ENCODE data around the gene GALNT4. TPM values are rescaled to one million over a fixed set of nuclear protein-coding genes. Genes with fewer than 3 reads are reported as not detected.

GALNT4 gene
- total and polyA plus RNA-seq, 9 of the 15 experiments (the other 6 are each of a cell fraction or from before 2014, with no cell fraction given) = 1.2 to 4.6 (median 3.4) TPM

DNA sequence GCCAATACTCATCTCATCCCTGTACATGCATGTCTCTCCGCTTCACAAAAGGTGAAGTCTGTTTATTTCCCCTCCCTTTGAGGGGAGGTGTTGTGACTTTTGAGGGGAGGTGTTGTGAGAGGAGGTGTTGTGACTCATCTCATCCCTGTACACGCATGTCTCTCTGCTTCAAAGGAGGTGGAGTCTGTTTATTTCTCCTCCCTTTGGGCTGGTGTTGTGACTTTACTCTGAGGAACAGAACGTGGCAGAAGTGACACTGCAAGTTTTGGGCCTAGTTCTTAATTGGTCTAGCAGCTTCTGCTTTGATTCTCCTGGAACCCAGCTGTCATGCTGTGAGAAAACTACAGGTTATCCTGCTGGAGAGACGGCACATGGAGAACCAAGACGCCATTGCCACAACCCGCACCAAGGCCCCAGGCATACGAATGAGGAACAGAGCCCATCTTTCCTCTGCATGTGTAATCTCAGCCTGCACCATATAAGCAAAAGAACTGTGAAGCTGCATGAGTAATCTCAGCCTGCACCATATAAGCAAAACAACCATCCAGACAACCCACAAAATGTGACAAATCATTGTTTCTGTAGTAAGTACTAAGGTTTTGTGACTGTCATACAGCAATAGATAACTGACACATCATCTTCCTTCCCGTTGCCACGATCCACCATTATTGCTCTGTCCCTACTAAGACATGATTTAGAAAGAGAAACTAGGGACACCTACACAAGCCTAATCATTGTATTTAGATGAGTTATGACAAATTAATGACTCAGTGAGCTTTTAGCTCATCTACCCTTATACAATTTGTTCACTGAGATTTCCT is 30.0 kb downstream of the GALNT4 start (continued):
- TF ChIP-seq ADNP (tag; IDR thresholded peaks at IDR 0.05) = no peak
- TF ChIP-seq TBL1XR1 (IDR thresholded peaks at IDR 0.05; ENCODE audit: low read length in 2 of 2) = no peak
- TF ChIP-seq, protein P1, sequence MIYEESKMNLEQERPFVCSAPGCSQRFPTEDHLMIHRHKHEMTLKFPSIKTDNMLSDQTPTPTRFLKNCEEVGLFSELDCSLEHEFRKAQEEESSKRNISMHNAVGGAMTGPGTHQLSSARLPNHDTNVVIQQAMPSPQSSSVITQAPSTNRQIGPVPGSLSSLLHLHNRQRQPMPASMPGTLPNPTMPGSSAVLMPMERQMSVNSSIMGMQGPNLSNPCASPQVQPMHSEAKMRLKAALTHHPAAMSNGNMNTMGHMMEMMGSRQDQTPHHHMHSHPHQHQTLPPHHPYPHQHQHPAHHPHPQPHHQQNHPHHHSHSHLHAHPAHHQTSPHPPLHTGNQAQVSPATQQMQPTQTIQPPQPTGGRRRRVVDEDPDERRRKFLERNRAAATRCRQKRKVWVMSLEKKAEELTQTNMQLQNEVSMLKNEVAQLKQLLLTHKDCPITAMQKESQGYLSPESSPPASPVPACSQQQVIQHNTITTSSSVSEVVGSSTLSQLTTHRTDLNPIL (CRISPR knock-in tag; IDR thresholded peaks at IDR 0.05) = no peak
- TF ChIP-seq, protein P2, sequence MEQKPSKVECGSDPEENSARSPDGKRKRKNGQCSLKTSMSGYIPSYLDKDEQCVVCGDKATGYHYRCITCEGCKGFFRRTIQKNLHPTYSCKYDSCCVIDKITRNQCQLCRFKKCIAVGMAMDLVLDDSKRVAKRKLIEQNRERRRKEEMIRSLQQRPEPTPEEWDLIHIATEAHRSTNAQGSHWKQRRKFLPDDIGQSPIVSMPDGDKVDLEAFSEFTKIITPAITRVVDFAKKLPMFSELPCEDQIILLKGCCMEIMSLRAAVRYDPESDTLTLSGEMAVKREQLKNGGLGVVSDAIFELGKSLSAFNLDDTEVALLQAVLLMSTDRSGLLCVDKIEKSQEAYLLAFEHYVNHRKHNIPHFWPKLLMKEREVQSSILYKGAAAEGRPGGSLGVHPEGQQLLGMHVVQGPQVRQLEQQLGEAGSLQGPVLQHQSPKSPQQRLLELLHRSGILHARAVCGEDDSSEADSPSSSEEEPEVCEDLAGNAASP (IDR thresholded peaks at IDR 0.05) = no peak
- TF ChIP-seq, protein P3, sequence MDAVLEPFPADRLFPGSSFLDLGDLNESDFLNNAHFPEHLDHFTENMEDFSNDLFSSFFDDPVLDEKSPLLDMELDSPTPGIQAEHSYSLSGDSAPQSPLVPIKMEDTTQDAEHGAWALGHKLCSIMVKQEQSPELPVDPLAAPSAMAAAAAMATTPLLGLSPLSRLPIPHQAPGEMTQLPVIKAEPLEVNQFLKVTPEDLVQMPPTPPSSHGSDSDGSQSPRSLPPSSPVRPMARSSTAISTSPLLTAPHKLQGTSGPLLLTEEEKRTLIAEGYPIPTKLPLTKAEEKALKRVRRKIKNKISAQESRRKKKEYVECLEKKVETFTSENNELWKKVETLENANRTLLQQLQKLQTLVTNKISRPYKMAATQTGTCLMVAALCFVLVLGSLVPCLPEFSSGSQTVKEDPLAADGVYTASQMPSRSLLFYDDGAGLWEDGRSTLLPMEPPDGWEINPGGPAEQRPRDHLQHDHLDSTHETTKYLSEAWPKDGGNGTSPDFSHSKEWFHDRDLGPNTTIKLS (IDR thresholded peaks at IDR 0.05; ENCODE audit: borderline replicate concordance, low read depth) = peak; percentile 47; the same call in 1 of the 2 replicates
- no peak for TF ChIP-seq ZNF146 (CRISPR knock-in tag; IDR thresholded peaks at IDR 0.05; ENCODE audit: unreplicated experiment)
- TF ChIP-seq MTF1 (CRISPR knock-in tag; IDR thresholded peaks at IDR 0.05; ENCODE audit: borderline replicate concordance) = no peak
- no peak for TF ChIP-seq CBX3 (IDR thresholded peaks at IDR 0.05; ENCODE audit: borderline replicate concordance in 1 of 2, low read length in 2 of 2)
- no peak for TF ChIP-seq ZNF3 (CRISPR knock-in tag; IDR thresholded peaks at IDR 0.05)
- no peak for TF ChIP-seq ZBTB7A (IDR thresholded peaks at IDR 0.05; ENCODE audit: borderline replicate concordance, control insufficient read depth, low read depth, low read length)
- TF ChIP-seq ZNF224 (CRISPR knock-in tag; IDR thresholded peaks at IDR 0.05) = no peak
- TF ChIP-seq, protein P4, sequence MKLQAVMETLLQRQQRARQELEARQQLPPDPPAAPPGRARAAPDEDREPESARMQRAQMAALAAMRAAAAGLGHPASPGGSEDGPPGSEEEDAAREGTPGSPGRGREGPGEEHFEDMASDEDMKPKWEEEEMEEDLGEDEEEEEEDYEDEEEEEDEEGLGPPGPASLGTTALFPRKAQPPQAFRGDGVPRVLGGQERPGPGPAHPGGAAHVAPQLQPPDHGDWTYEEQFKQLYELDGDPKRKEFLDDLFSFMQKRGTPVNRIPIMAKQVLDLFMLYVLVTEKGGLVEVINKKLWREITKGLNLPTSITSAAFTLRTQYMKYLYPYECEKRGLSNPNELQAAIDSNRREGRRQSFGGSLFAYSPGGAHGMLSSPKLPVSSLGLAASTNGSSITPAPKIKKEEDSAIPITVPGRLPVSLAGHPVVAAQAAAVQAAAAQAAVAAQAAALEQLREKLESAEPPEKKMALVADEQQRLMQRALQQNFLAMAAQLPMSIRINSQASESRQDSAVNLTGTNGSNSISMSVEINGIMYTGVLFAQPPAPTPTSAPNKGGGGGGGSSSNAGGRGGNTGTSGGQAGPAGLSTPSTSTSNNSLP (IDR thresholded peaks at IDR 0.05; ENCODE audit: borderline replicate concordance, low read depth, low read length) = no peak
- TF ChIP-seq, protein P5, sequence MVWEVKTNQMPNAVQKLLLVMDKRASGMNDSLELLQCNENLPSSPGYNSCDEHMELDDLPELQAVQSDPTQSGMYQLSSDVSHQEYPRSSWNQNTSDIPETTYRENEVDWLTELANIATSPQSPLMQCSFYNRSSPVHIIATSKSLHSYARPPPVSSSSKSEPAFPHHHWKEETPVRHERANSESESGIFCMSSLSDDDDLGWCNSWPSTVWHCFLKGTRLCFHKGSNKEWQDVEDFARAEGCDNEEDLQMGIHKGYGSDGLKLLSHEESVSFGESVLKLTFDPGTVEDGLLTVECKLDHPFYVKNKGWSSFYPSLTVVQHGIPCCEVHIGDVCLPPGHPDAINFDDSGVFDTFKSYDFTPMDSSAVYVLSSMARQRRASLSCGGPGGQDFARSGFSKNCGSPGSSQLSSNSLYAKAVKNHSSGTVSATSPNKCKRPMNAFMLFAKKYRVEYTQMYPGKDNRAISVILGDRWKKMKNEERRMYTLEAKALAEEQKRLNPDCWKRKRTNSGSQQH (CRISPR knock-in tag; IDR thresholded peaks at IDR 0.05) = no peak
- TF ChIP-seq ZNF41 (CRISPR knock-in tag; conservative IDR thresholded peaks at IDR 0.05) = no peak
- TF ChIP-seq, protein P6, sequence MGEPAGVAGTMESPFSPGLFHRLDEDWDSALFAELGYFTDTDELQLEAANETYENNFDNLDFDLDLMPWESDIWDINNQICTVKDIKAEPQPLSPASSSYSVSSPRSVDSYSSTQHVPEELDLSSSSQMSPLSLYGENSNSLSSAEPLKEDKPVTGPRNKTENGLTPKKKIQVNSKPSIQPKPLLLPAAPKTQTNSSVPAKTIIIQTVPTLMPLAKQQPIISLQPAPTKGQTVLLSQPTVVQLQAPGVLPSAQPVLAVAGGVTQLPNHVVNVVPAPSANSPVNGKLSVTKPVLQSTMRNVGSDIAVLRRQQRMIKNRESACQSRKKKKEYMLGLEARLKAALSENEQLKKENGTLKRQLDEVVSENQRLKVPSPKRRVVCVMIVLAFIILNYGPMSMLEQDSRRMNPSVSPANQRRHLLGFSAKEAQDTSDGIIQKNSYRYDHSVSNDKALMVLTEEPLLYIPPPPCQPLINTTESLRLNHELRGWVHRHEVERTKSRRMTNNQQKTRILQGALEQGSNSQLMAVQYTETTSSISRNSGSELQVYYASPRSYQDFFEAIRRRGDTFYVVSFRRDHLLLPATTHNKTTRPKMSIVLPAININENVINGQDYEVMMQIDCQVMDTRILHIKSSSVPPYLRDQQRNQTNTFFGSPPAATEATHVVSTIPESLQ (CRISPR knock-in tag; IDR thresholded peaks at IDR 0.05) = no peak
- TF ChIP-seq SMARCE1 (IDR thresholded peaks at IDR 0.05) = no peak
- TF ChIP-seq ZNF316 (IDR thresholded peaks at IDR 0.05) = peak; percentile 41; the same call in 1 of the 2 replicates
